IMR-90 (cell line): Measurements from ENCODE around the gene VCL.

ENCODE experiments used
- CHD1 ChIP-seq: IDR thresholded peaks from 2 replicates; pipeline ENCODE4 v1.6.1; 2012; ENCODE audit warnings: low read depth, low read length, improper control_type of control experiment
- FOS ChIP-seq: fragments of 150-350 bp; IDR thresholded peaks from 2 replicates; pipeline ENCODE4 v1.6.1; 2016; ENCODE audit warnings: low read depth, low read length
- MAFK ChIP-seq: IDR thresholded peaks from 2 replicates; pipeline ENCODE4 v1.6.1; 2012; ENCODE audit warnings: low read depth, low read length, improper control_type of control experiment
- MXI1 ChIP-seq: IDR thresholded peaks from 2 replicates; pipeline ENCODE4 v1.6.1; 2012; ENCODE audit warnings: low read depth, mild to moderate bottlenecking, low read length, moderate library complexity, borderline replicate concordance
- POLR2A ChIP-seq: IDR thresholded peaks from 2 replicates; pipeline ENCODE4 v1.6.1; 2012; ENCODE audit warnings: mild to moderate bottlenecking, low read depth, low read length
- RAD21 ChIP-seq: IDR thresholded peaks from 2 replicates; pipeline ENCODE4 v1.6.1; 2012; ENCODE audit warnings: low read length, improper control_type of control experiment
- RCOR1 ChIP-seq: IDR thresholded peaks from 2 replicates; pipeline ENCODE4 v1.6.1; 2012; ENCODE audit warnings: mild to moderate bottlenecking, low read length, improper control_type of control experiment; ENCODE audit not compliant: insufficient replicate concordance
- RFX5 ChIP-seq: IDR thresholded peaks from 2 replicates; pipeline ENCODE4 v1.8.0; 2012; ENCODE audit warnings: low read depth, mild to moderate bottlenecking, low read length, moderate library complexity
- SMC3 ChIP-seq: fragments of 150-350 bp; IDR thresholded peaks from 2 replicates; pipeline ENCODE4 v1.6.1; 2016; ENCODE audit warnings: low read depth, mild to moderate bottlenecking, antibody characterized with exemption, low read length, moderate library complexity
- TF ChIP-seq, protein P1 (sequence below): conservative IDR thresholded peaks from 2 replicates; pipeline ENCODE4 v1.5.1; 2012; ENCODE audit warnings: mild to moderate bottlenecking, low read depth, low read length, improper control_type of control experiment
- TF ChIP-seq, protein P2 (sequence below): fragments of 150-350 bp; IDR thresholded peaks from 2 replicates; pipeline ENCODE4 v1.6.1; 2017; ENCODE audit warnings: mild to moderate bottlenecking, antibody characterized with exemption, low read length, low read depth

DNA sequence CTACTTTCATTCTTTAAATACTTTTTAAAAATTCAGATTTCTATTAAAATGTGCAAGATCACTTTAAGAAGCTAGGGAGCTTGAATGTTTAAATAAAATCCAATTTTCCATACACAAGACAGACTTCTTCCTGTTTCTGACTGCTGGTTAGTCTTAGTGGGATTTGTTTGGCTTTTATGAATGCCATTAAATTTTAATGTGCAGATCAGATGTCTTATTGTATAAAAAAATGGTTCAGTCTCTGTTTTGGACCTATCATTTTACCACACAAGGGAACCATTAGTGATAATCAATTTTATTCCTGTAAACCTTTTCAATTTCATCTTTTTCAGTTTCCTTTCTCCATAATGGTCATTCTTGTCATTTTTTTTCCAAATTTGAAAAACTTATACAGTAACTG lies 63.2 kb downstream of the VCL start:
- TF ChIP-seq, protein P1, sequence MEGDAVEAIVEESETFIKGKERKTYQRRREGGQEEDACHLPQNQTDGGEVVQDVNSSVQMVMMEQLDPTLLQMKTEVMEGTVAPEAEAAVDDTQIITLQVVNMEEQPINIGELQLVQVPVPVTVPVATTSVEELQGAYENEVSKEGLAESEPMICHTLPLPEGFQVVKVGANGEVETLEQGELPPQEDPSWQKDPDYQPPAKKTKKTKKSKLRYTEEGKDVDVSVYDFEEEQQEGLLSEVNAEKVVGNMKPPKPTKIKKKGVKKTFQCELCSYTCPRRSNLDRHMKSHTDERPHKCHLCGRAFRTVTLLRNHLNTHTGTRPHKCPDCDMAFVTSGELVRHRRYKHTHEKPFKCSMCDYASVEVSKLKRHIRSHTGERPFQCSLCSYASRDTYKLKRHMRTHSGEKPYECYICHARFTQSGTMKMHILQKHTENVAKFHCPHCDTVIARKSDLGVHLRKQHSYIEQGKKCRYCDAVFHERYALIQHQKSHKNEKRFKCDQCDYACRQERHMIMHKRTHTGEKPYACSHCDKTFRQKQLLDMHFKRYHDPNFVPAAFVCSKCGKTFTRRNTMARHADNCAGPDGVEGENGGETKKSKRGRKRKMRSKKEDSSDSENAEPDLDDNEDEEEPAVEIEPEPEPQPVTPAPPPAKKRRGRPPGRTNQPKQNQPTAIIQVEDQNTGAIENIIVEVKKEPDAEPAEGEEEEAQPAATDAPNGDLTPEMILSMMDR, result no peak
- TF ChIP-seq POLR2A (no peak), MXI1 (no peak), RCOR1 (no peak), FOS (no peak), MAFK (no peak), RFX5 (no peak), SMC3 (no peak), CHD1 (no peak), RAD21 (no peak)
- TF ChIP-seq, protein P2, sequence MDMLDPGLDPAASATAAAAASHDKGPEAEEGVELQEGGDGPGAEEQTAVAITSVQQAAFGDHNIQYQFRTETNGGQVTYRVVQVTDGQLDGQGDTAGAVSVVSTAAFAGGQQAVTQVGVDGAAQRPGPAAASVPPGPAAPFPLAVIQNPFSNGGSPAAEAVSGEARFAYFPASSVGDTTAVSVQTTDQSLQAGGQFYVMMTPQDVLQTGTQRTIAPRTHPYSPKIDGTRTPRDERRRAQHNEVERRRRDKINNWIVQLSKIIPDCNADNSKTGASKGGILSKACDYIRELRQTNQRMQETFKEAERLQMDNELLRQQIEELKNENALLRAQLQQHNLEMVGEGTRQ, result no peak
